Globus pallidus (tissue), 1 donor: ENCODE measurements around the gene ADPRHL1.
"Not testable (repeated sequence)": the region's sequence is repeated elsewhere in the genome, so short reads cannot be mapped to it uniquely, and the experiment has no call there.

ENCODE experiments used
- DNase-seq: peaks from one replicate; pipeline ENCODE4 v3.0.0-alpha.2; 2015; ENCODE audit warnings: low spot score

ADPRHL1 gene

GRCh38 chr13:113454936-113455335 lies 1.6 kb upstream of the ADPRHL1 start:
- DNase-seq: no peak

GRCh38 chr13:113452466-113452865 lies 822 bp downstream of the ADPRHL1 start:
- no peak for DNase-seq

- no peak for DNase-seq
Observed at GRCh38 chr13:113451951-113452421, 1.3 kb downstream of the ADPRHL1 start.

- DNase-seq: peak; percentile 33
Observed at GRCh38 chr13:113450861-113451620, 2.2 kb downstream of the ADPRHL1 start.

GRCh38 chr13:113450348-113450744 lies 2.9 kb downstream of the ADPRHL1 start:
- DNase-seq: not testable (repeated sequence)

- DNase-seq: no peak
Observed at GRCh38 chr13:113449693-113450347, 3.5 kb downstream of the ADPRHL1 start.

GRCh38 chr13:113448885-113449692 lies 4.2 kb downstream of the ADPRHL1 start:
- no peak for DNase-seq

- no peak for DNase-seq
Observed at GRCh38 chr13:113448545-113448884, 4.8 kb downstream of the ADPRHL1 start.

GRCh38 chr13:113447596-113447995 lies 5.7 kb downstream of the ADPRHL1 start:
- no peak for DNase-seq

GRCh38 chr13:113446488-113446854 lies 6.8 kb downstream of the ADPRHL1 start:
- no peak for DNase-seq

- peak; percentile 67 for DNase-seq
Observed at GRCh38 chr13:113445791-113446487, 7.3 kb downstream of the ADPRHL1 start.

GRCh38 chr13:113443991-113444390 lies 9.3 kb downstream of the ADPRHL1 start:
- no peak for DNase-seq

GRCh38 chr13:113442985-113443362 lies 10.3 kb downstream of the ADPRHL1 start:
- no peak for DNase-seq

- DNase-seq: no peak
Observed at GRCh38 chr13:113442354-113442984, 10.8 kb downstream of the ADPRHL1 start.

- DNase-seq: no peak
Observed at GRCh38 chr13:113441661-113442060, 11.6 kb downstream of the ADPRHL1 start.

GRCh38 chr13:113437408-113438010 lies 15.8 kb downstream of the ADPRHL1 start:
- DNase-seq: no peak

- not testable (repeated sequence) for DNase-seq
Observed at GRCh38 chr13:113436866-113437265, 16.4 kb downstream of the ADPRHL1 start.

GRCh38 chr13:113435907-113436306 lies 17.4 kb downstream of the ADPRHL1 start:
- not testable (repeated sequence) for DNase-seq

GRCh38 chr13:113433391-113433916 lies 19.8 kb downstream of the ADPRHL1 start:
- no peak for DNase-seq

- no peak for DNase-seq
Observed at GRCh38 chr13:113432506-113433270, 20.6 kb downstream of the ADPRHL1 start.
